ENCODE data around the gene RBM47. TPM values are rescaled to one million over a fixed set of nuclear protein-coding genes. Genes with fewer than 3 reads are reported as not detected.
A peak's percentile ranks its signal among the peaks of the same experiment; 100 is the strongest.

RBM47 gene
- total and polyA plus RNA-seq, 9 of the 15 experiments (the other 6 are each of a cell fraction or from before 2014, with no cell fraction given), result 1.4 to 6.4 (median 3.3) TPM

GRCh38 chr4:40515398-40516293, 114.0 kb downstream of the RBM47 start (continued):
- TF ChIP-seq THAP12 (CRISPR knock-in tag; IDR thresholded peaks at IDR 0.05), result 0 out of 2 replicates have a peak, but pooled peaks have one; percentile 15
- no peak for TF ChIP-seq CEBPZ (IDR thresholded peaks at IDR 0.05; ENCODE audit: borderline replicate concordance, low read depth, low read length)
- TF ChIP-seq RBM14 (IDR thresholded peaks at IDR 0.05; ENCODE audit: borderline replicate concordance, insufficient read depth, low read depth, low read length), result no peak
- TF ChIP-seq EP300 (IDR thresholded peaks at IDR 0.05; ENCODE audit: low read length), result peak; percentile 81
- TF ChIP-seq ZNF3 (CRISPR knock-in tag; IDR thresholded peaks at IDR 0.05), result no peak
- no peak for TF ChIP-seq E2F6 (IDR thresholded peaks at IDR 0.05; ENCODE audit: borderline replicate concordance in 1 of 2, extremely low read depth in 1 of 2, insufficient read depth in 1 of 2, insufficient read length in 1 of 2, low read depth in 1 of 2, low read length in 1 of 2, poor library complexity in 1 of 2, severe bottlenecking in 1 of 2)
- no peak for TF ChIP-seq ZNF764 (CRISPR knock-in tag; IDR thresholded peaks at IDR 0.05; ENCODE audit: low read depth)
- TF ChIP-seq ZNF696 (CRISPR knock-in tag; conservative IDR thresholded peaks at IDR 0.05), result no peak
- peak; percentile 45; the same call in 1 of the 2 replicates for TF ChIP-seq EHMT2 (IDR thresholded peaks at IDR 0.05)
- no peak for TF ChIP-seq GATAD2B (IDR thresholded peaks at IDR 0.05; ENCODE audit: borderline replicate concordance)
- no peak for TF ChIP-seq ZNF699 (CRISPR knock-in tag; IDR thresholded peaks at IDR 0.05; ENCODE audit: insufficient replicate concordance)
- peak; percentile 61 for TF ChIP-seq DPF2 (IDR thresholded peaks at IDR 0.05)
- no peak for TF ChIP-seq NFE2L1 (tag; IDR thresholded peaks at IDR 0.05; ENCODE audit: borderline replicate concordance, low read depth)
